Fibroblast of gingiva (primary cell): Measurements from ENCODE around the gene MACF1.
"Not testable (repeated sequence)": the region's sequence is repeated elsewhere in the genome, so short reads cannot be mapped to it uniquely, and the experiment has no call there.

Experiments
- DNase-seq: peaks from one replicate; pipeline ENCODE4 v3.0.0-alpha.2; 2011; ENCODE audit warnings: low read depth

The MACF1 gene

GRCh38 chr1:39517936-39518335, 313.4 kb downstream of the MACF1 start:
- DNase-seq = not testable (repeated sequence)

GRCh38 chr1:39519376-39519775, 314.9 kb downstream of the MACF1 start:
- not testable (repeated sequence) for DNase-seq

GRCh38 chr1:39522221-39522620, 317.7 kb downstream of the MACF1 start:
- not testable (repeated sequence) for DNase-seq

- no peak for DNase-seq
Observed at GRCh38 chr1:39522661-39523567, 318.4 kb downstream of the MACF1 start.

GRCh38 chr1:39524171-39524570, 319.7 kb downstream of the MACF1 start:
- DNase-seq = no peak

GRCh38 chr1:39524591-39525365, 320.3 kb downstream of the MACF1 start:
- DNase-seq = no peak

GRCh38 chr1:39525366-39526165, 321.1 kb downstream of the MACF1 start:
- no peak for DNase-seq

- no peak for DNase-seq
Observed at GRCh38 chr1:39526466-39527189, 322.1 kb downstream of the MACF1 start.

GRCh38 chr1:39527190-39527579, 322.7 kb downstream of the MACF1 start:
- DNase-seq = not testable (repeated sequence)

- DNase-seq = no peak
Observed at GRCh38 chr1:39528082-39528481, 323.6 kb downstream of the MACF1 start.

GRCh38 chr1:39529901-39530535, 325.5 kb downstream of the MACF1 start:
- DNase-seq = no peak

GRCh38 chr1:39531526-39531925, 327.0 kb downstream of the MACF1 start:
- DNase-seq = no peak

GRCh38 chr1:39533442-39533841, 328.9 kb downstream of the MACF1 start:
- no peak for DNase-seq
